Stimulated activated CD4-positive, alpha-beta T cell treated with anti-CD3 and anti-CD28 coated beads, Interleukin-1b, Interleukin-23, amount 100 ng/mL, for 1 hour (primary cell): Measurements from ENCODE around the gene PRSS12.
"Not testable (repeated sequence)": the region's sequence is repeated elsewhere in the genome, so short reads cannot be mapped to it uniquely, and the experiment has no call there.

ENCODE experiments used
- DNase-seq, 2 donors: peaks; one replicate each; pipeline ENCODE4 v3.0.0-alpha.2; 2020; ENCODE audit warnings: low read depth in 2 of 2

The PRSS12 gene

GRCh38 chr4:118278473-118279274 lies 74.1 kb downstream of the PRSS12 start:
- DNase-seq, result peak; percentile 97 to 98

GRCh38 chr4:118277243-118277642 lies 75.6 kb downstream of the PRSS12 start:
- DNase-seq, result no peak

GRCh38 chr4:118276580-118276979 lies 76.2 kb downstream of the PRSS12 start:
- no peak for DNase-seq

- no peak for DNase-seq
Measured at GRCh38 chr4:118273642-118274041, 79.2 kb downstream of the PRSS12 start.

GRCh38 chr4:118271788-118272187 lies 81.0 kb downstream of the PRSS12 start:
- no peak for DNase-seq

GRCh38 chr4:118270492-118270891 lies 82.3 kb downstream of the PRSS12 start:
- DNase-seq, result no peak

- DNase-seq, result no peak
Measured at GRCh38 chr4:118268780-118269179, 84.0 kb downstream of the PRSS12 start.

GRCh38 chr4:118266145-118266496 lies 86.7 kb downstream of the PRSS12 start:
- not testable (repeated sequence) for DNase-seq

- DNase-seq, result no peak
Measured at GRCh38 chr4:118265312-118266144, 87.3 kb downstream of the PRSS12 start.

GRCh38 chr4:118264096-118264495 lies 88.7 kb downstream of the PRSS12 start:
- DNase-seq, result no peak

GRCh38 chr4:118260309-118260708 lies 92.5 kb downstream of the PRSS12 start:
- DNase-seq, result no peak

GRCh38 chr4:118259111-118259510 lies 93.7 kb downstream of the PRSS12 start:
- no peak for DNase-seq

- no peak for DNase-seq
Measured at GRCh38 chr4:118254368-118254767, 98.4 kb downstream of the PRSS12 start.

GRCh38 chr4:118249890-118250289 lies 102.9 kb downstream of the PRSS12 start:
- no peak for DNase-seq

GRCh38 chr4:118237531-118237930 lies 115.3 kb downstream of the PRSS12 start:
- no peak for DNase-seq

- DNase-seq, result no peak
Measured at GRCh38 chr4:118235566-118236120, 117.2 kb downstream of the PRSS12 start.
